NCI-H2171 treated with DMSO at 0.1 percent for 48 hours (cell line): ENCODE data around the gene RAX2.

ENCODE experiments used
- DNase-seq: peaks from one replicate; lab custom pipeline; 2025; lab: John Stamatoyannopoulos, UW

Gene RAX2

GRCh38 chr19:3801412-3802096 is 29.5 kb upstream of the RAX2 start:
- DNase-seq = peak; percentile 75

- no peak for DNase-seq
Measured at GRCh38 chr19:3800996-3801395, 29.0 kb upstream of the RAX2 start.

- no peak for DNase-seq
Measured at GRCh38 chr19:3798137-3798536, 26.1 kb upstream of the RAX2 start.

- no peak for DNase-seq
Measured at GRCh38 chr19:3796358-3796757, 24.3 kb upstream of the RAX2 start.

GRCh38 chr19:3793799-3794198 is 21.8 kb upstream of the RAX2 start:
- no peak for DNase-seq

GRCh38 chr19:3792114-3792513 is 20.1 kb upstream of the RAX2 start:
- no peak for DNase-seq

- DNase-seq = no peak
Measured at GRCh38 chr19:3790941-3791340, 18.9 kb upstream of the RAX2 start.

GRCh38 chr19:3790209-3790734 is 18.2 kb upstream of the RAX2 start:
- DNase-seq = no peak

GRCh38 chr19:3788996-3789778 is 17.2 kb upstream of the RAX2 start:
- no peak for DNase-seq

GRCh38 chr19:3785938-3786824 is 14.2 kb upstream of the RAX2 start, which contains the start of gene MATK:
Gene MATK, minus strand, starts transcription at chr19:3786381. Its CDS starts 1,246 bp downstream, at chr19:3785135.
- DNase-seq = peak; percentile 12

- DNase-seq = peak; percentile 31
Measured at GRCh38 chr19:3785451-3785937, 13.5 kb upstream of the RAX2 start.

GRCh38 chr19:3784607-3785450 is 12.8 kb upstream of the RAX2 start:
- no peak for DNase-seq

- no peak for DNase-seq
Measured at GRCh38 chr19:3783660-3784584, 11.9 kb upstream of the RAX2 start.

GRCh38 chr19:3782903-3783302 is 10.9 kb upstream of the RAX2 start:
- DNase-seq = no peak

- no peak for DNase-seq
Measured at GRCh38 chr19:3782330-3782729, 10.3 kb upstream of the RAX2 start.

GRCh38 chr19:3781603-3782002 is 9.6 kb upstream of the RAX2 start:
- no peak for DNase-seq

- DNase-seq = no peak
Measured at GRCh38 chr19:3780786-3781304, 8.8 kb upstream of the RAX2 start.

GRCh38 chr19:3778899-3779723 is 7.1 kb upstream of the RAX2 start:
- DNase-seq = no peak
